Activated T-cell treated with anti-CD3 and anti-CD28 coated beads for 48 hours (primary cell): Measurements from ENCODE around the gene QKI.

Source experiments
- DNase-seq: peaks from one replicate; pipeline ENCODE4 v3.0.0-alpha.2; 2020; ENCODE audit warnings: low read depth

Gene QKI

DNA sequence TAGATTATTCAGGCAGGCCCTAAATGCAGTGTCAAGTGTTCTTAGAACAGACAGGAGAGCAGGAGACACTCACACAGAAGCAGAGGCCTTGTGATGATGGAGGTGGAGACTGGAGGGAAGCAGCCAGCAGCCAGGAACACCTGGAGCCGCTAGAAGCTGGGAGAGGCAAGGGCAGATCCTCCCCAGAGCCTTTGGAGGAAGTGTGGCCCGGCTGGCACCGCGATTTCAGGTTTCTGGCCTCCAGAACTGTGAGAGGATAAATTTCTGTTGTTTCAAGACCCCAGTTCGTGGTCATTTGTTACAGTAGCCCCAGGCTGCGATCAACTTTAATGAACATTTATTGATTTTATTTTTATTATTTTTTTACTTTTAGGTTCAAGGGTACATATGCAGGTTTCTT lies 203.0 kb downstream of the QKI start:
- no peak for DNase-seq

DNA sequence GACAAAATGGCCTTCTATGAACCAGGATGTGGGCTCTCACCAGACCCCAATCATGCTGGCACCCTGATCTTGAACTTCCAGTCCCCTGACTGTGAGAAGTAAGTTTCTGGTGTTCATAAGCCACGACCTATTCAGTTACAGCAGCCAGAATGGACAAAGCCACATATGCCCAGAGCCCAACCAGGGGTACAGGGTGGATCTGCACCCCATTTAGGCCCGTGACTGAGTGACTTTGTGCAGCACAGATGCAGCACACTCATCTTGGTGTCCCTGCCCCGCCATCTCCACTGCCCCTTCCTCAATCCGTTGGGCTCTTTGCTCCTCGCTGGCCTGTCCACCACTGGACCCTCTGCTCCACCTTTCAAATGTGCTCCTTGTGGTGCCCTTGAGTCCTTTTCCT lies 205.6 kb downstream of the QKI start:
- no peak for DNase-seq

DNA sequence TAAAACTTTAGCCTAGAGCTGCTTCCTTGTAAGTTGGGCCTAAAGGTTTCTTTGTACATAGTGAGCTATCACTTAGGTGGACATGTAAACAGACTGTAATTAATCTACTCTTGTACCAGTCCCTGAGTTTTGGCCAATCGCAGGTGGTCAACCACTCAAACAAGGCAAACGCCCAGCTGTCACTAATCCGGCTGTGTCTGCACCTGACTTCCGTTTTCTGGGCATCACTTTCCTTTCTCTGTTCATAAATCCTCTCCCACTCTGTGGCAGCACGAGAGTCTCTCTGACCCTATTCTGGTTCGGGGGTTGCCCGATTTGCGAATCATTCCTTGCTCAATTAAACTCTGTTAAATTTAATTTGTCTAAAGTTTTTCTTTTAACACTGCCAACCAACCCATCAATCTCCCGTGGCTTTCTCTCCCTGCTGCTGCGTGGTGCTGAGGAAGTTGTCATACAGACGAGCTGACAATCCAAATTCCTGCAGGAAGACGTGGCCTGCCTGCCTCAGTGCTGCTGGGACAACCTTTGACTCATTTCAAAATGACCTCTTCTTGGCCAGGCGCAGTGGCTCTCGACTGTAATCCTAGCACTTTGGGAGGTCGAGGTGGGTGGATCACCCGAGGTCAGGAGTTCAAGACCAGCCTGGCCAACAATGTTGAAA lies 206.3 kb downstream of the QKI start:
- no peak for DNase-seq

DNA sequence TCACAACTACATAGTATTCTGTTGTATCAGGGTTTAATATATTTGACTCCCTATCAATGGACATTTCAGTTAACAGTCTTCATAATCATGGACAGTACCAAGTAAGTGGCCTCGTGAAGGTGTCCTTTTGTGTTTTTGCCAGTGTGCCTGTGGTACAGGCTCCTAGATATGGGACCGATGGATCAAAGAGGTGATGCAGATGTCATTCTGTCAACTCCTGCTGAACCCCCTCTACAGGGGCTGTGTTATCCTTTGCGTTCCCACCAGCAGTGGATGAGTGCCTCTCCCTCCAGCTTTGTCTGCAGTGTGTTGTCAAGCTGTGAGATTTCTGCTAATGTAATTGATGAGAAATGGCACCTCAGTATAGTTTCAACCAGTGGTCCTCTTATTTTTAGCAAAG lies 210.7 kb downstream of the QKI start:
- DNase-seq: no peak

DNA sequence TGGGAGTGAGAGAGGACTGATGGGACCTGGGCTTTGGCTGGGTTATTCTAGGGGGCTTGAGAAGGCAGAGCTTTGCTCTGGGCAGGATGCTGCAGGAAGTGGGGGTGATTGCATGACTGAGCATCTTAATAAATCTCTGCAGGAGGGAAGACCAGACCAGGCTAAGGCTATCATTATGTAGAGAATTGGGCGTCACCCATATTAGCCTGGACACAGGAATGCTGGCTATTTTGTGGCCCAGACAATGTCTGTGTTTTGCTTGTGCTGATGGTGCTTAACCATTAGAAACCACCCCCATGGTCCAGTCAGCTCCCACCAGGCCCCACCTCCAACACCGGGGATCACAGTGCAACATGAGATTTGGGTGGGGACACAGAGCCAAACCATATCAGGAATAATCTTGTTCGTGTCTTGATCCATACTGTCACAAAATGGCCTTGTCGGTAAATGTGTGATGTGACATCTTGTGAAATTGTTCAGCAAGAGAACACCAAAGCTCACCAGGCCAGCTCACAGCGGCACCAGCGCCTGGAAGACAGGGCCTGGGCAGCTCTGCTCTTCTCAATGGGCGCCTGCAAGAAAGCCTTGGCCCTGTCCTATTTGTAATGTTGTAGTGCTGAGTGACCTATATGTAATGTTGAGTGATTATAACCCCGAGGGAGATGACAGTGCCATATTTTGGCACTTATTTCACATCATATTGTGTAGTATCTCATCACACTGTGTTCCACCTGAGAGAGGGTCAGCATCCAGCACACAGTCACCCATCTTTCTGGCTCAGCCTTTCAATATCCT lies 211.8 kb downstream of the QKI start:
- DNase-seq: no peak

DNA sequence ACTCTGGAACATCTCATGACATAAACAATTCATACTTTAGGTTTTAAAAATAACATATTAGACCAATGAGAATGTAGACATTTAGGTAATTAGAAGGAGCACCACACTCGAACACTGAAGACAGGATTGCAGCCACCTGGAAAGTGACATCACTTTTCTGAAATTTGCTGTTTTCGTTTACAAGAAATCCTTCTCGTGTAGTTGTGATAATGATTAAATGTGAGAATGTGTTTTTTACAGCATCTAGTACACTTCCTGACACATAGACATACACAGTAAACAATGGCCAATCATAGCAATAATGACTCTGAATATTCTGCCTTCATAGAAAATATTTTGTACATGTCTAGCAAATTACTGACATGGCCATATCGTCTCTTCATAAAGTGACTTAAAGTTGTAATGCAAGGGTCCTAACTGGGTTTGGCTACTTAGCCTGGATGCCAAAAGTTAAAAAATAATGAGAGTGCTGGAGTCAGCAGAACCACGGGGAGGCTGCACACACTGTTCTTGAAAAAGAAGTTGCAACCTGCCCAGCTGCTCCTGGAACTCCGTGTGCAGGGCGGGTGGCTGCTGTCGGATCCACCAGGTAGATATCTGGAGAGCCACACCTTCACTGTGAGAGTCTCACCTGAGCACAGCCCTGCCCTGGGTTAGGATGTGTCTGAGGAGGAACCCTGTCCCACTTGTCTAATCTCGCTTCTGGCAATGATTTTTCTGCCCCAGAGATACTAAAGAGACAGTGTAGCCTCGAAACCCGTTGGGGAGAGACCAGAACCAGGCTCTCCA lies 212.9 kb downstream of the QKI start:
- no peak for DNase-seq
